GM19324 (cell line): ENCODE data around the gene EPB41L4B.
A peak's percentile ranks its signal among the peaks of the same experiment; 100 is the strongest.
"Not testable (repeated sequence)": the region's sequence is repeated elsewhere in the genome, so short reads cannot be mapped to it uniquely, and the experiment has no call there.

Source experiments
- ATAC-seq: cut with Tn5 transposase; IDR thresholded peaks from one replicate; pipeline ENCODE4 v1.9.1; 2021; ENCODE audit warnings: mild to moderate bottlenecking, moderate library complexity; ENCODE audit not compliant: unreplicated experiment, low FRiP score

The EPB41L4B gene

GRCh38 chr9:109249615-109250014 lies 71.2 kb downstream of the EPB41L4B start:
- no peak for ATAC-seq

GRCh38 chr9:109248133-109248581 lies 72.7 kb downstream of the EPB41L4B start:
- ATAC-seq = no peak

GRCh38 chr9:109247228-109247627 lies 73.6 kb downstream of the EPB41L4B start:
- ATAC-seq = no peak

GRCh38 chr9:109246533-109246932 lies 74.3 kb downstream of the EPB41L4B start:
- ATAC-seq = no peak

GRCh38 chr9:109245310-109245897 lies 75.5 kb downstream of the EPB41L4B start:
- no peak for ATAC-seq

- ATAC-seq = peak; percentile 87
Measured at GRCh38 chr9:109244179-109245132, 76.4 kb downstream of the EPB41L4B start.

- no peak for ATAC-seq
Measured at GRCh38 chr9:109242741-109243140, 78.1 kb downstream of the EPB41L4B start.

- no peak for ATAC-seq
Measured at GRCh38 chr9:109242014-109242413, 78.8 kb downstream of the EPB41L4B start.

GRCh38 chr9:109241207-109241606 lies 79.7 kb downstream of the EPB41L4B start:
- no peak for ATAC-seq

- no peak for ATAC-seq
Measured at GRCh38 chr9:109239240-109239639, 81.6 kb downstream of the EPB41L4B start.

- ATAC-seq = no peak
Measured at GRCh38 chr9:109238655-109239054, 82.2 kb downstream of the EPB41L4B start.

GRCh38 chr9:109238125-109238524 lies 82.7 kb downstream of the EPB41L4B start:
- ATAC-seq = no peak

GRCh38 chr9:109232449-109233237 lies 88.2 kb downstream of the EPB41L4B start:
- ATAC-seq = no peak

GRCh38 chr9:109231593-109231992 lies 89.3 kb downstream of the EPB41L4B start:
- no peak for ATAC-seq

- ATAC-seq = no peak
Measured at GRCh38 chr9:109230277-109230676, 90.6 kb downstream of the EPB41L4B start.

GRCh38 chr9:109229682-109230081 lies 91.2 kb downstream of the EPB41L4B start:
- ATAC-seq = no peak

GRCh38 chr9:109228093-109228642 lies 92.7 kb downstream of the EPB41L4B start:
- ATAC-seq = no peak

GRCh38 chr9:109225629-109226028 lies 95.2 kb downstream of the EPB41L4B start:
- no peak for ATAC-seq

GRCh38 chr9:109224751-109225150 lies 96.1 kb downstream of the EPB41L4B start:
- no peak for ATAC-seq

GRCh38 chr9:109218242-109218641 lies 102.6 kb downstream of the EPB41L4B start:
- ATAC-seq = not testable (repeated sequence)

GRCh38 chr9:109214414-109214813 lies 106.4 kb downstream of the EPB41L4B start:
- ATAC-seq = no peak
